Esophagus muscularis mucosa (tissue), 4 donors: ENCODE measurements around the gene PIGH.

Experiments used
- CTCF ChIP-seq, 3 experiments: fragments of 200-600 bp in 2 of 3; fragments of 450-650 bp in 1 of 3; sonication (generic) in 2 of 3; IDR thresholded peaks; one replicate each; pipeline ENCODE4 v1.5.1; 2017 to 2019; ENCODE audit warnings: antibody characterized with exemption in 3 of 3, mild to moderate bottlenecking in 2 of 3, moderate library complexity in 1 of 3
- EP300 ChIP-seq: sonication (generic); formaldehyde crosslinking; IDR thresholded peaks from one replicate; pipeline ENCODE4 v1.6.1; 2017; ENCODE audit warnings: antibody characterized with exemption
- POLR2A ChIP-seq: fragments of 450-650 bp; IDR thresholded peaks from one replicate; pipeline ENCODE4 v1.6.1; 2017; ENCODE audit warnings: antibody characterized with exemption, moderate library complexity, mild to moderate bottlenecking, low read depth
- POLR2AphosphoS5 ChIP-seq, 2 donors: sonication (generic); formaldehyde crosslinking; IDR thresholded peaks; one replicate each; pipeline ENCODE4 v1.6.1; 2017; ENCODE audit warnings: antibody characterized with exemption in 2 of 2

DNA sequence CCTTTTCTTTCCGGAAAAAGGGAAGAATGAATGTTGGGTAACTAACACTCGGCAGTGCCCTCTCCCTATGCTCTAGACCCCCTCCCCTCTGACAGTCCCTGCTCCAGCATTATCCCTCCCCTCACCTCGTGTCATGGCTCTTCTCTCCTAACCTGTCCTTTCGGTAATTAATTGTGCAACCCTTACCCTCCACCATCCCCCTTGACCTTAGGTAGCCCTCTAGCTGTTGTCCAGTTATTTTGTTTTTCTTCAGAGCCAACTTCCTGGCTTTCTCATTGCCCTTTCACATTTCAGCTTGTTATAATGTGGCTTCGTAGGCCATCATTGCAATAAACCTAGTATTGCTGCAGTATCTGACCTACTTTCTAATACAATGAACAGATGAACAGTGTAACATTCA, 30.9 kb upstream of the PIGH start:
- no peak for TF ChIP-seq POLR2A
- no peak for TF ChIP-seq POLR2AphosphoS5 (IDR thresholded peaks at IDR 0.05)
- no peak for TF ChIP-seq EP300
- no peak for TF ChIP-seq CTCF (IDR thresholded peaks at IDR 0.05)
